GM03348 (cell line): ENCODE results near the gene AKR1C1.
"Not testable (repeated sequence)": the region's sequence is repeated elsewhere in the genome, so short reads cannot be mapped to it uniquely, and the experiment has no call there.

ENCODE experiments used
- DNase-seq: peaks from one replicate; pipeline ENCODE4 v3.0.0; 2012; ENCODE audit warnings: low spot score

Gene AKR1C1

DNA sequence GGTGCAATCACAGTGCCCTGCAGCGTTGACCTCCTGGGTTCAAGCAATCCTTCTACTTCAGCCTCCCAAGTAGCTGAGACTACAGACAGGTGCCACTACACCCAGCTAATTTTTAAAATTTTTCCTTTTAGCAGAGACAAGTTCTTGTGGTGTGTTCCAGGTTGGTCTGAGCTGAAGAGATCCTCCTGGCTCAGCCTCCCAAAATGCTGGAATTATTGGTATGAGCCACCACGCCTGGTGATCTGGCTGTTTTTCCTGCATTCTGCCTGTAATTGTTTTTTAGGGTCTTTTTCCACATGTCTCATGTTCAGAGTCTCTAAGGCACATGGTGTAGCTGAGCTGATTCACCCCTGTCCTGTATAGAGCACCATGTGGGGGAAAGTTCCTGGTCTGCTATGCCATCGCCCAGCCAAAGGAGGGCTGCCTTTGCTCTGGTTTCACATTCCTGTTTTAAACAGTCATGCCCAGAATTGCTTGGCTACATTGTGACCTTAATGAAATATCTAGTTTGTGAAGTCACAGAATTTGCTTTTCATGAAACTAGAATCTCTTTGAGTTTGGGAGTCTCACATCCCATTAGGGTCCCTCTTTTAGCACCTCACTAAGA lies 55.6 kb downstream of the AKR1C1 start:
- DNase-seq: peak; percentile 53

DNA sequence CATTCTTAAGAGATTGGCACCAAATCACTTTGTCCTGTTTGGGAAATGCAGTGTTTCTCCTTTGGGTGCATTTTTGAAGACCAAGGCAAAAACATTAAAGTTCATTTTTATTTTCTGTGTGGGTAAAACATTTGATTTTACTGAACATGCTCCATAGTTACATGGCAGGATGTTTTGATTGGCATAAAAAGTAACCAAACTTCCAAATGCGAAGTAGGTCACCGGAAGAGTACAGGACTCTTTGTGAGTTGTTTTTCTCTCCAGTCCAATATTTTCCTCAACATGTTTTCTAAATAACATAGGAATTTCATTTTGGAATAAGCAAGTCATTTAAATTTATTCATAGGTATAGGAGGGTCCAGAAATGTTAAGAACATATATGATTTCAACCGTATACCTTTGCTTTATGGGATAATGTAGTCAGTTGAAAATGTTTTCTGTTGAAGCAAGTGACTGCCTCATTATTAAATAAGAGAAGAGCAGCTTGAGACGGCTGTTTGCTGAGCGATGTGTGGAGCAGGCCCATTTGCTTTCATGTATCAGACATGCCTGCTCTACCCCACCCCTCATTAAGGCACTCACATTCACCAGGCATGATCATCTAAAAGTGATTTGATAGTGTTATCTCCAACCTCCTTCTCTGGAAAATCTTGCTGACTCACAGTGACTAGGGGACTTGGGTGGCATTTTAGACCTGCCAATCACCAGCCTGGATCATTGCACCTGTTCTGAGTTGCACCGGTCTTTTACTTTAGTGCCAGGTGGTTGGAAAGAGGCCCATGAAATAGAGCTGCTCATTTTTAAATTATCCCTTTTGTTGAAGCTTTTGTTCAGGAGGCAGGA lies 56.8 kb downstream of the AKR1C1 start:
- not testable (repeated sequence) for DNase-seq

DNA sequence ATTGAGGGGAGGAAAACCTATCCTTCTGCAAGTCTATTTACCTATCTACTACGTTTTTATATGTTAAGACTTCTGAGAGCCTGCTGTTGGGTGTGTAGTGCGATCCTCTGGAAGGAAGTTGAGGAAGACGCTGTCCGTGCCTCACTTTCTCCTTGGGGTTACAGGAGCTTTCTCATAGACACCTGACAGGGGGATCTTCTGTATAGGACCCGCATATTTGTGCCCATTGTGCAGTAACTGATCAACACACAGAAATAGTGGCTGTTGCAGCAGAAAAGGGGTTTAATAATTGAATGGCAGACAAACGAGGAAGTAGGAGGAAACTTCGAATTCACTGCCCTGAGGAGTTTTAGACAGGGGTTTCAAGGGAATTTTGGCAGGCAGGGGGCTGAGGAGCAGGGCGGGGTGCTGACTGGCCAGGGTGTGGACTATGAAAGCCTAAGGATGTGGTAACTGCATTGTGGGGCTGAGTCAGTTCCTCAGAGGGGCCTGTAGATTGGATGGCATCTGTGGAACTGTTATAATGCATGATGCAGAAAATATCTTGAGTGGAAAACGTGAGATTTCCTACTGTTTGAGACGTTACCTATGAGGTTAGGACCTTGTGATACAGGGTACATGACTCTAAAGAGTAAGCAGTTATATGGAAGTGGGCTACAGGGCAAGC lies 58.5 kb downstream of the AKR1C1 start:
- not testable (repeated sequence) for DNase-seq

DNA sequence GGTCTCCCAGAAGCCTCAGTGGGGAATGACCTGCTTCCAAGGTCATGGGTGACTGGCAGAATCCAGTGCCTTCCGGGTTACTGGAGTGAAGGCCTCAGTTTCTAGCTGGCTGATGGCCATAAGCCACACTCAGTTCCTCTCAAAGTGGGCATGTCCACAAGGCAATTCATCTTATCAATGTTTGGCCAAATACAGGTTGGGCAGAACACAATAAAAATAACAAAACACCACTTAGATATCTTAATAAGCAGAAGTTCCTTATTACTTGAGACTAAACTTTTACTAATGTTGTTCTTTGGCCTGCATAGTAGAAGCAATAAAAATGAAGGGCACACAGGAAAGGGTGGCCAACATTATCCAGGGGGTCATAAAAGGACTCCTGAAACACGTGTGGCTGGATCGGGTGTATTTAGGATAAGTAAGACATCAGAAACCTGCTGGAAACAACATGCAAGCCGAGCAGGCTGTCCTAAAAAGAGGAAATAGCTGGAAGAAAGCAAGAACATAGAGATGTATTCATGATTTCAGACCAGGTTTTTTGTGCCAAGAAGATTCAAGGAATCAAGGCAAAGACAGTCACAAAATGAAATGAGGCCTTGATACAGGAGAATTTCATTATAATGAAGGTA lies 60.1 kb downstream of the AKR1C1 start:
- no peak for DNase-seq

DNA sequence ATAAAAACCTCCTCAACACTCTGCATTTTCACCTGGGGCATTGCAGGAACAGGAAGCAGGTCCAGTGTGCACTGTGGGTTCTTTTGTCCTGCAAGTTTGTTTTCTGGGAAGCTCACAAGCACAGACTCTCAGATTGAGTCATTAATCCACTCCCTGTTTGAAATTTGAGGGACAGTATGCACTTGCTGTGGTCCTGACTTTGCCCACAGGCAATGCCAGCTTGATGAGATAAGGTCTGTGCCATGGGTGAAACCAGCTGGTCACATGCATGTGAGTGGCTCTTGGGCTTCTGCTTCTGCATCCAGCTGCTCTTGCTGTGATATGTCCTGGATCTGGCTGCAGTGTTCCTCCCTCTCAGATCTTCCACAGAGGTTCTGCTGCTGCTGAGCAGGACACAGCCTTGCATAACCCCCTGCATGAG lies 62.3 kb downstream of the AKR1C1 start:
- not testable (repeated sequence) for DNase-seq

DNA sequence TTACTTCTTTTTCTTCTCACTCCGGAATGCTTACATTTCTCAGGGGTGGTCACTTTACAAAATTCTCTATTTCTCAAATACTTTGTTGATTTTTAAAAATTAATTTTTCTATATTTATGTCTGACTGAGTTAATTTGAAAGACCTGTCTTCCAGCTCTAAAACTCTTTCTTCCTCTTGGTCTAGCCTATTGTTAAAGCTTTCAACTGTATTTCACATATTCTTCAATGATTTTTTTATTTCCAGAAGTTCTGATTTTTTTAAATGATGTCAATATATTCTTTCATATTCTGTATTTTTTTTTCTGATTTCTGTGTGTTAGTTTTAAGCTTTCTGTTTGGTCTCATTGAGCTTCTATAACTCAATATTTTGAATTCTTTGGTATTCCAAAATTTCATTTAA lies 67.8 kb downstream of the AKR1C1 start:
- no peak for DNase-seq

DNA sequence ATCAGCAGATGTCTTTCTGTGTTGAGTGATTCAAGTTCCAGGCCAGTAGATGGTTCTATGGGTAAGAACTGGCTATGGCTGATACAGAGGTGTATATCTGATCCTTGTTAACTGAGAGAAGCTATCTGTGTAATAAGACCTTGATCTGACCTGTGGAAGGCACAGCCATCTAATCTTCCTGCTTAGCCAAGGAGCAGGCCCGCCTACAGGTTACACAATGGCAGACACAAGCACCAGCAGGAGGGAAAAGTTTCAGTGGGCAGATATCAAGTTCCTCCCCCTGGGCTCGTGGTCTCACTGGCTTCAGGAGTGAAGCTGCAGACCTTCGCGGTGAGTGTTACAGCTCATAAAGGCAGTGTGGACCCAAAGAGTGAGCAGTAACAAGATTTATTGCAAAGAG lies 68.4 kb downstream of the AKR1C1 start:
- not testable (repeated sequence) for DNase-seq

DNA sequence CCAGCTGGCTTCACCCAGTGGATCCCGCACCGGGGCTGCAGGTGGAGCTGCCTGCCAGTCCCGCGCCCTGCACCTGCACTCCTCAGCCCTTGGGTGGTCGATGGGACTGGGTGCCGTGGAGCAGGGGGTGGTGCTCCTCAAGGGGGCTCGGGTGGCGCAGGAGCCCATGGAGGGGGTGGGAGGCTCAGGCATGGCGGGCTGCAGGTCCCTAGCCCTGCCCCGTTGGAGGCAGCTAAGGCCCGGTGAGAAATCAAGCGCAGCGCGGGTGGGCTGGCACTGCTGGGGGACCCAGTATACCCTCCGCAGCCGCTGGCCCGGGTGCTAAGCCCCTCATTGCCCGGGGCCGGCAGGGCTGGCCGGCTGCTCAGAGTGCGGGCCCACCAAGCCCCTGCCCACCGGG lies 69.2 kb downstream of the AKR1C1 start:
- not testable (repeated sequence) for DNase-seq
